Ishikawa (cell line): Measurements from ENCODE around the gene CYP11A1.
A peak's percentile ranks its signal among the peaks of the same experiment; 100 is the strongest.

Experiments
- CEBPB ChIP-seq: IDR thresholded peaks from 2 replicates; pipeline ENCODE4 v1.6.1; 2012
- CREB1 ChIP-seq: IDR thresholded peaks from 2 replicates; pipeline ENCODE4 v1.6.1; 2012; ENCODE audit warnings: low read depth
- EGR1 ChIP-seq: IDR thresholded peaks from 2 replicates; pipeline ENCODE4 v1.6.1; 2012
- EP300 ChIP-seq: IDR thresholded peaks from 2 replicates; pipeline ENCODE4 v1.6.1; 2012; ENCODE audit warnings: borderline replicate concordance
- FOXM1 ChIP-seq: IDR thresholded peaks from 2 replicates; pipeline ENCODE4 v1.6.1; 2012; ENCODE audit warnings: low read depth, borderline replicate concordance
- MAX ChIP-seq: IDR thresholded peaks from 2 replicates; pipeline ENCODE4 v1.6.1; 2012
- NFIC ChIP-seq: IDR thresholded peaks from 2 replicates; pipeline ENCODE4 v1.6.1; 2012
- RAD21 ChIP-seq: IDR thresholded peaks from 2 replicates; pipeline ENCODE4 v1.6.1; 2012; ENCODE audit warnings: low read depth
- REST ChIP-seq: IDR thresholded peaks from 2 replicates; pipeline ENCODE4 v1.6.1; 2012; ENCODE audit warnings: low read depth, mild to moderate bottlenecking
- TAF1 ChIP-seq: IDR thresholded peaks from 2 replicates; pipeline ENCODE4 v1.6.1; 2012; ENCODE audit warnings: low read depth, mild to moderate bottlenecking
- TCF12 ChIP-seq: IDR thresholded peaks from 2 replicates; pipeline ENCODE4 v1.6.1; 2012; ENCODE audit warnings: low read depth
- TEAD4 ChIP-seq: IDR thresholded peaks from 2 replicates; pipeline ENCODE4 v1.6.1; 2012
- USF1 ChIP-seq: IDR thresholded peaks from 2 replicates; pipeline ENCODE4 v1.6.1; 2012
- YY1 ChIP-seq: IDR thresholded peaks from 2 replicates; pipeline ENCODE4 v1.6.1; 2012; ENCODE audit warnings: low read depth
- ZBTB7A ChIP-seq: IDR thresholded peaks from 2 replicates; pipeline ENCODE4 v1.6.1; 2012; ENCODE audit warnings: low read depth

The CYP11A1 gene

GRCh38 chr15:74384566-74384880 lies 17.1 kb upstream of the CYP11A1 start:
- no peak for TF ChIP-seq ZBTB7A
- no peak for TF ChIP-seq CREB1
- no peak for TF ChIP-seq EGR1
- no peak for TF ChIP-seq MAX
- no peak for TF ChIP-seq CEBPB
- no peak for TF ChIP-seq FOXM1
- no peak for TF ChIP-seq RAD21
- no peak for TF ChIP-seq TEAD4
- no peak for TF ChIP-seq NFIC
- no peak for TF ChIP-seq TCF12
- no peak for TF ChIP-seq YY1
- no peak for TF ChIP-seq USF1
- no peak for TF ChIP-seq TAF1
- TF ChIP-seq REST: no peak
- TF ChIP-seq EP300: no peak

GRCh38 chr15:74383695-74384565 lies 16.5 kb upstream of the CYP11A1 start:
- TF ChIP-seq NFIC (peak; percentile 30; the same call in 1 of the 2 replicates), RAD21 (0 out of 2 replicates have a peak, but pooled peaks have one; percentile 31), USF1 (no peak), TAF1 (no peak), EP300 (no peak), TEAD4 (no peak), EGR1 (no peak), YY1 (no peak)

- TF ChIP-seq TEAD4: no peak
- no peak for TF ChIP-seq RAD21
- TF ChIP-seq REST: no peak
- no peak for TF ChIP-seq NFIC
- TF ChIP-seq CEBPB: no peak
- no peak for TF ChIP-seq CREB1
These were observed 15.8 kb upstream of the CYP11A1 start for GRCh38 chr15:74383286-74383685.

- TF ChIP-seq TCF12 (0 out of 2 replicates have a peak, but pooled peaks have one; percentile 39), MAX (no peak), RAD21 (peak; percentile 99)
These were observed 14.8 kb upstream of the CYP11A1 start for GRCh38 chr15:74382004-74382816.

GRCh38 chr15:74381481-74381880 lies 14.0 kb upstream of the CYP11A1 start:
- TF ChIP-seq CREB1 (no peak), EGR1 (no peak), YY1 (no peak), MAX (no peak), CEBPB (no peak), USF1 (no peak), TEAD4 (no peak), EP300 (no peak), NFIC (no peak), ZBTB7A (no peak), TCF12 (no peak), TAF1 (no peak), RAD21 (no peak)
